ENCODE results near the gene MAGEL2. TPM values are rescaled to one million over a fixed set of nuclear protein-coding genes. Genes with fewer than 3 reads are reported as not detected.
"Not testable (repeated sequence)": the region's sequence is repeated elsewhere in the genome, so short reads cannot be mapped to it uniquely, and the experiment has no call there.

Gene MAGEL2
- total and polyA plus RNA-seq, 4 donors: under 0.01 to 0.09 (median 0.02) TPM; not detected in 1

GRCh38 chr15:23602124-23602523 is 45.5 kb downstream of the MAGEL2 start (continued):
- no peak for TF ChIP-seq EGR1 (IDR thresholded peaks at IDR 0.05; ENCODE audit: low read depth in 2 of 2)
- no peak for TF ChIP-seq TAF1 (conservative IDR thresholded peaks at IDR 0.05)

- TF ChIP-seq GABPA (IDR thresholded peaks at IDR 0.05 in 1 of 2, conservative IDR thresholded peaks at IDR 0.05 in 1 of 2): no peak
- TF ChIP-seq REST (IDR thresholded peaks at IDR 0.05): no peak
- TF ChIP-seq ATF3 (IDR thresholded peaks at IDR 0.05): no peak
- TF ChIP-seq ZBTB33 (IDR thresholded peaks at IDR 0.05): no peak
- TF ChIP-seq RAD21 (IDR thresholded peaks at IDR 0.05): no peak
- no peak for TF ChIP-seq TAF1 (conservative IDR thresholded peaks at IDR 0.05)
- no peak for TF ChIP-seq NR2F2 (IDR thresholded peaks at IDR 0.05)
- TF ChIP-seq JUND (IDR thresholded peaks at IDR 0.05): no peak
- TF ChIP-seq FOXA2 (IDR thresholded peaks at IDR 0.05): no peak
- TF ChIP-seq HNF4G (IDR thresholded peaks at IDR 0.05): no peak
- TF ChIP-seq SP1 (IDR thresholded peaks at IDR 0.05): no peak
- no peak for TF ChIP-seq FOXA1 (IDR thresholded peaks at IDR 0.05)
- TF ChIP-seq RXRA (IDR thresholded peaks at IDR 0.05): no peak
- no peak for TF ChIP-seq CTCF (IDR thresholded peaks at IDR 0.05; ENCODE audit: low read depth, low read length, missing input control)
- no peak for TF ChIP-seq EGR1 (IDR thresholded peaks at IDR 0.05; ENCODE audit: low read depth in 2 of 2)
- TF ChIP-seq YY1 (IDR thresholded peaks at IDR 0.05): no peak
- no peaks in the 10 kb centered on the region for H3K36me3 ChIP-seq (ENCODE audit: control insufficient read depth in 4 of 4, insufficient read depth in 3 of 4, low read depth in 1 of 4, low read length in 3 of 4)
- H3K27ac ChIP-seq (ENCODE audit: low read depth in 1 of 2, low read length in 2 of 2): no peak overlapping the region
- H3K4me3 ChIP-seq (ENCODE audit: low read depth in 1 of 3, low read length in 3 of 3): no peak overlapping the region
- no peaks in the 10 kb centered on the region for H3K27me3 ChIP-seq (ENCODE audit: control insufficient read depth in 4 of 4, insufficient read depth in 4 of 4, low read length in 3 of 4)
- 62% methylated on average over 1 of the region's 1 CpG for WGBS
- H3K9ac ChIP-seq (ENCODE audit: low read depth in 1 of 2, low read length in 2 of 2): no peak overlapping the region
- DNase-seq (ENCODE audit: low spot score): no peak
- H3K4me1 ChIP-seq (ENCODE audit: control insufficient read depth in 4 of 4, insufficient read depth in 4 of 4, low read length in 3 of 4): no peaks in the 10 kb centered on the region
- H3K9me3 ChIP-seq (ENCODE audit: control insufficient read depth in 4 of 4, low read length in 3 of 4): no peaks in the 10 kb centered on the region
Measured at GRCh38 chr15:23599053-23599452, 48.6 kb downstream of the MAGEL2 start.

- H3K4me1 ChIP-seq (ENCODE audit: control insufficient read depth in 4 of 4, insufficient read depth in 4 of 4, low read length in 3 of 4); DNase-seq (ENCODE audit: low spot score): not testable (repeated sequence)
Measured at GRCh38 chr15:23597278-23597677, 50.4 kb downstream of the MAGEL2 start.

More at GRCh38 chr15:23597278-23597677, 50.4 kb downstream of the MAGEL2 start:
- not testable (repeated sequence) for H3K36me3 ChIP-seq (ENCODE audit: control insufficient read depth in 4 of 4, insufficient read depth in 3 of 4, low read depth in 1 of 4, low read length in 3 of 4); H3K27me3 ChIP-seq (ENCODE audit: control insufficient read depth in 4 of 4, insufficient read depth in 4 of 4, low read length in 3 of 4); H3K27ac ChIP-seq (ENCODE audit: low read depth in 1 of 2, low read length in 2 of 2); H3K4me3 ChIP-seq (ENCODE audit: low read depth in 1 of 3, low read length in 3 of 3); H3K9ac ChIP-seq (ENCODE audit: low read depth in 1 of 2, low read length in 2 of 2); H3K9me3 ChIP-seq (ENCODE audit: control insufficient read depth in 4 of 4, low read length in 3 of 4)
- 82% methylated on average over 14 of the region's 14 CpGs for WGBS

Data from liver (tissue), 9 donors.